Urinary bladder (tissue), 4 donors: ENCODE measurements around the gene ADAM17. TPM values are rescaled to one million over a fixed set of nuclear protein-coding genes. Genes with fewer than 3 reads are reported as not detected.

ENCODE experiments used
- DNase-seq: peaks from one replicate; pipeline ENCODE4 v3.0.0-alpha.2; 2015; ENCODE audit errors: extremely low spot score
- H3K27ac ChIP-seq: one replicate; pipeline ENCODE4 v1.5.1; 2013; ENCODE audit warnings: low read depth, mild to moderate bottlenecking, moderate library complexity
- H3K36me3 ChIP-seq: one replicate; pipeline ENCODE4 v1.6.1; 2013; ENCODE audit warnings: mild to moderate bottlenecking, moderate library complexity; ENCODE audit not compliant: insufficient read depth
- H3K4me1 ChIP-seq: one replicate; pipeline ENCODE4 v1.6.1; 2013; ENCODE audit warnings: mild to moderate bottlenecking, moderate library complexity; ENCODE audit not compliant: insufficient read depth
- H3K4me3 ChIP-seq: one replicate; pipeline ENCODE4 v1.5.1; 2013; ENCODE audit warnings: low read depth, low read length
- WGBS: extraction: QIAGEN DNeasy Blood & Tissue Kit; methylation state at CpG from one replicate; pipeline ENCODE4 v1.1.7; 2013; 5-methylcytosine and 5-hydroxymethylcytosine counted together
- polyA plus RNA-seq: library from polyadenylated mRNA; stranded (reverse); fragments of 200-250 nt; gene quantifications from one replicate; pipeline ENCODE4 v1.2.3, GENCODE V29; 2013
- total RNA-seq: library from RNA; depleted of rRNA; stranded (reverse); fragments of >200 nt; gene quantifications from one replicate; pipeline ENCODE4 v1.2.3, GENCODE V29; 2014
- donor health status: healthy with polysubstance abuse.
- donor health status: healthy.

ADAM17 gene
- total and polyA plus RNA-seq, 2 donors, result 10.4 to 40.0 TPM

GRCh38 chr2:9582624-9583023 is 27.0 kb upstream of the ADAM17 start:
- DNase-seq, result no peak
- H3K36me3 ChIP-seq, result peaks cover 2% of the 10 kb centered on the region
- no peak overlapping the region for H3K27ac ChIP-seq
- H3K4me3 ChIP-seq, result no peak overlapping the region
- WGBS, result 95% methylated on average over 5 of the region's 5 CpGs
- H3K4me1 ChIP-seq, result no peaks in the 10 kb centered on the region

GRCh38 chr2:9578467-9579235 is 23.0 kb upstream of the ADAM17 start:
- Histone ChIP-seq H3K27ac (no peak overlapping the region), H3K36me3 (no peaks in the 10 kb centered on the region), H3K4me3 (no peak overlapping the region), H3K4me1 (no peaks in the 10 kb centered on the region)
- WGBS, result 83% methylated on average over 9 of the region's 9 CpGs
- DNase-seq, result no peak

- Histone ChIP-seq H3K36me3 (no peaks in the 10 kb centered on the region), H3K27ac (no peak overlapping the region), H3K4me3 (no peak overlapping the region), H3K4me1 (no peaks in the 10 kb centered on the region)
- WGBS, result 61% methylated on average over 2 of the region's 2 CpGs
- no peak for DNase-seq
Measured at GRCh38 chr2:9574331-9574730, 18.7 kb upstream of the ADAM17 start.

- no peak for DNase-seq
- Histone ChIP-seq H3K4me3 (no peak overlapping the region), H3K27ac (no peak overlapping the region), H3K4me1 (no peaks in the 10 kb centered on the region), H3K36me3 (no peaks in the 10 kb centered on the region)
- WGBS, result 88% methylated on average over 4 of the region's 4 CpGs
Measured at GRCh38 chr2:9573840-9574239, 18.2 kb upstream of the ADAM17 start.

GRCh38 chr2:9573013-9573720 is 17.5 kb upstream of the ADAM17 start:
- Histone ChIP-seq H3K36me3 (no peaks in the 10 kb centered on the region), H3K4me1 (no peaks in the 10 kb centered on the region), H3K4me3 (no peak overlapping the region), H3K27ac (no peak overlapping the region)
- WGBS, result 84% methylated on average over 1 of the region's 1 CpG
- DNase-seq, result no peak

GRCh38 chr2:9570182-9571060 is 14.8 kb upstream of the ADAM17 start:
- WGBS, result 81% methylated on average over 4 of the region's 4 CpGs
- Histone ChIP-seq H3K4me1 (no peaks in the 10 kb centered on the region), H3K36me3 (no peaks in the 10 kb centered on the region), H3K27ac (no peak overlapping the region), H3K4me3 (no peak overlapping the region)
- no peak for DNase-seq

- DNase-seq, result no peak
- peak overlapping the region; percentile 62 for H3K27ac ChIP-seq
- 68% methylated on average over 11 of the region's 11 CpGs for WGBS
- no peaks in the 10 kb centered on the region for H3K36me3 ChIP-seq
- no peaks in the 10 kb centered on the region for H3K4me1 ChIP-seq
- no peak overlapping the region for H3K4me3 ChIP-seq
Measured at GRCh38 chr2:9565436-9566153, 10.0 kb upstream of the ADAM17 start.

- no peak for DNase-seq
- 87% methylated on average over 2 of the region's 2 CpGs for WGBS
- H3K36me3 ChIP-seq, result no peaks in the 10 kb centered on the region
Measured at GRCh38 chr2:9560628-9561027, 5.0 kb upstream of the ADAM17 start.

GRCh38 chr2:9558948-9559381 is 3.3 kb upstream of the ADAM17 start:
- Histone ChIP-seq H3K4me1 (no peaks in the 10 kb centered on the region), H3K4me3 (no peak overlapping the region), H3K36me3 (no peaks in the 10 kb centered on the region), H3K27ac (no peak overlapping the region)
- no peak for DNase-seq
- 96% methylated on average over 1 of the region's 1 CpG for WGBS

More at GRCh38 chr2:9560628-9561027, 5.0 kb upstream of the ADAM17 start:
- Histone ChIP-seq H3K4me3 (no peak overlapping the region), H3K4me1 (no peaks in the 10 kb centered on the region), H3K27ac (no peak overlapping the region)

GRCh38 chr2:9556121-9556743 is 602 bp upstream of the ADAM17 start:
- Histone ChIP-seq H3K27ac (peak overlapping the region; percentile 90), H3K4me1 (no peaks in the 10 kb centered on the region), H3K36me3 (no peaks in the 10 kb centered on the region), H3K4me3 (peak overlapping the region; percentile 73)
- no peak for DNase-seq
- 1% methylated on average over 32 of the region's 32 CpGs for WGBS

- Histone ChIP-seq H3K36me3 (no peaks in the 10 kb centered on the region), H3K4me1 (peaks cover 2% of the 10 kb centered on the region), H3K27ac (peak overlapping the region; percentile 86), H3K4me3 (peak overlapping the region; percentile 71)
- DNase-seq, result peak; percentile 45
- under 1% methylated on average over 9 of the region's 9 CpGs for WGBS
Measured at GRCh38 chr2:9554921-9555296, 721 bp downstream of the ADAM17 start.

GRCh38 chr2:9552219-9553178 is 3.1 kb downstream of the ADAM17 start:
- Histone ChIP-seq H3K36me3 (no peaks in the 10 kb centered on the region), H3K4me3 (no peak overlapping the region), H3K4me1 (peaks cover 2% of the 10 kb centered on the region), H3K27ac (no peak overlapping the region)
- DNase-seq, result no peak
- WGBS, result 31% methylated on average over 2 of the region's 2 CpGs
